MG63 (cell line): ENCODE data around the gene FBXL22. TPM values are rescaled to one million over a fixed set of nuclear protein-coding genes. Genes with fewer than 3 reads are reported as not detected.
"Not testable (repeated sequence)": the region's sequence is repeated elsewhere in the genome, so short reads cannot be mapped to it uniquely, and the experiment has no call there.

Source experiments
- DNase-seq: peaks from one replicate; pipeline ENCODE4 v3.0.0-alpha.2; 2020
- H3K27me3 ChIP-seq: fragments of 250-450 bp; sonication (Bioruptor Pico); 2 replicates; pipeline ENCODE4 v1.5.1; 2020; ENCODE audit warnings: mild to moderate bottlenecking, moderate library complexity
- H3K36me3 ChIP-seq: fragments of 250-450 bp; sonication (Bioruptor Pico); 2 replicates; pipeline ENCODE4 v1.5.1; 2020; ENCODE audit warnings: mild to moderate bottlenecking, moderate library complexity
- H3K4me3 ChIP-seq: fragments of 250-450 bp; sonication (Bioruptor Pico); 2 replicates; pipeline ENCODE4 v1.5.1; 2020; ENCODE audit warnings: mild to moderate bottlenecking, moderate library complexity
- H3K9me3 ChIP-seq: fragments of 250-450 bp; sonication (Bioruptor Pico); 2 replicates; pipeline ENCODE4 v1.5.1; 2020; ENCODE audit warnings: mild to moderate bottlenecking, moderate library complexity
- total RNA-seq: library from RNA; depleted of rRNA; stranded (reverse); fragments of >200 nt; shearing (Covaris generic); gene quantifications from 2 replicates; pipeline ENCODE4 v1.2.3, GENCODE V29; 2014; ENCODE audit warnings: low replicate concordance

The FBXL22 gene
- total RNA-seq, 1 experiment from 2014 or later, result not detected

GRCh38 chr15:63602595-63602994, 5.4 kb downstream of the FBXL22 start:
- no peaks in the 10 kb centered on the region for H3K9me3 ChIP-seq
- H3K27me3 ChIP-seq, result no peaks in the 10 kb centered on the region
- H3K4me3 ChIP-seq, result no peak overlapping the region
- H3K36me3 ChIP-seq, result peaks cover 1% of the 10 kb centered on the region; the same call in 1 of the 2 replicates
- DNase-seq, result no peak

- no peak for DNase-seq
- H3K36me3 ChIP-seq, result peaks cover 9% of the 10 kb centered on the region
- no peaks in the 10 kb centered on the region for H3K9me3 ChIP-seq
- no peaks in the 10 kb centered on the region for H3K27me3 ChIP-seq
- no peak overlapping the region for H3K4me3 ChIP-seq
Measured at GRCh38 chr15:63603516-63603915, 6.3 kb downstream of the FBXL22 start.

DNA sequence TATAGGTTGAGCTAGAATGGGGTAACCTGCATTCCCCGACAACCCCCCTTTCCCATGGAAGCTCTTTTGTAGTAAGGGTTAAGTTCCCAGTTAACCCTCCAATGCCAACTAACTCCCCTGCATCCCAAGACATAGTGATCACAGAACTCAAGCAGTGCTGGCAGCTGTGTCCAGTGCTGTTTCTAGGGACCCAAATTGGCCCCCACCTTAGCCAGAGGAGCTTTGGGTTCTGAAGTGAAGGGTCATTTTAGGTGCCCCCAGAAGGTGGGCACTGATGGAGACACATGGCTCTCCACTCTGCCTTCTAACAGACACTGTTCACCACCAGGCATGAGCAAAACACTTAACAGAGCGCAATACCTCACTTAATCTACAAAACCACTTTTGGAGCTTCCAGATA, 7.1 kb downstream of the FBXL22 start:
- no peak for DNase-seq
- H3K4me3 ChIP-seq, result no peak overlapping the region
- H3K27me3 ChIP-seq, result no peaks in the 10 kb centered on the region
- no peaks in the 10 kb centered on the region for H3K9me3 ChIP-seq
- H3K36me3 ChIP-seq, result peaks cover 15% of the 10 kb centered on the region

- H3K9me3 ChIP-seq, result no peaks in the 10 kb centered on the region
- H3K36me3 ChIP-seq, result peaks cover 15% of the 10 kb centered on the region
- H3K4me3 ChIP-seq, result no peak overlapping the region
- no peaks in the 10 kb centered on the region for H3K27me3 ChIP-seq
- no peak for DNase-seq
Measured at GRCh38 chr15:63605036-63605435, 7.8 kb downstream of the FBXL22 start.

DNA sequence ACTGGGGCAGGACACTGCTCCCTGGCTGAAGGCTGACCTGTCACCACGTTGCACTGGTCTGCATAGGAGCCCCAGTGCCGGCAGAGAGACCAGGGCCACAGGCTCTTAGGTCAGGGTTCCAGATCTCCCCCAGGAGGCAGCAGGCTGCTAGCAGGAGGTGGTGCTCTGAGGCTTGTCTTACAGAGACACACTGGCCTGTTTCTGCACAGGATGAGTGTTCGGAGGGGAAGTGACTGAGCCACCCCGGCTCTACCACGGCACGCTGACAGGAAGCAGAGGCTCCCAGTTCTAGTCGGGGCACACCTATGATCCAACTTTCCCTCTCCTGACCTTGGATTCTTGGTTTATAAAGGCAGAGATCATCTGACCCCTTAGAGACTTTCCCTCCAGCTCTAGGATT, 8.6 kb downstream of the FBXL22 start:
- Histone ChIP-seq H3K36me3 (peaks cover 18% of the 10 kb centered on the region), H3K27me3 (no peaks in the 10 kb centered on the region), H3K9me3 (no peaks in the 10 kb centered on the region), H3K4me3 (no peak overlapping the region)
- no peak for DNase-seq

- Histone ChIP-seq H3K36me3 (peaks cover 21% of the 10 kb centered on the region), H3K27me3 (no peaks in the 10 kb centered on the region), H3K4me3 (no peak overlapping the region), H3K9me3 (no peaks in the 10 kb centered on the region)
- no peak for DNase-seq
Measured at GRCh38 chr15:63606308-63606707, 9.1 kb downstream of the FBXL22 start.

DNA sequence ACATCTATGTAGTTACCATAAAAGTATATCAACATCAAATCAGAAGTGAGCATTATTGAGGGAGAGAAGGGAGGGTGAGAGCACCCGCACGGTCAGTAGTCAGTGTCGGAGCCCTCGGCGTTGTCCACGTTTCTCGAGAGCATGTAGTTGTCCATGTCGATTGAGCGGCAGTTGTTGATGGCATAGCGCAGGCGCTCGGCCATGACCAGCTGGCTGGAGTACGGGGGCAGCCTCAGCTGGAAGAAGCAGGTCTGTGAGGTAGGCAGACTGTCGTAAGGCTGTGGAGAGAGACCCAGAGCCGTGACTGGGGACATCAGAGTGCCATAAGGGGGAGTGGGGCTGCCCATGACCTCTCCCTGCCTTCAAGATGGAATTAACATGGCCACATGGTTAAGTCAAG, 11.8 kb downstream of the FBXL22 start:
- Histone ChIP-seq H3K27me3 (no peaks in the 10 kb centered on the region), H3K4me3 (no peak overlapping the region), H3K9me3 (no peaks in the 10 kb centered on the region), H3K36me3 (peaks cover 27% of the 10 kb centered on the region)
- DNase-seq, result no peak

DNA sequence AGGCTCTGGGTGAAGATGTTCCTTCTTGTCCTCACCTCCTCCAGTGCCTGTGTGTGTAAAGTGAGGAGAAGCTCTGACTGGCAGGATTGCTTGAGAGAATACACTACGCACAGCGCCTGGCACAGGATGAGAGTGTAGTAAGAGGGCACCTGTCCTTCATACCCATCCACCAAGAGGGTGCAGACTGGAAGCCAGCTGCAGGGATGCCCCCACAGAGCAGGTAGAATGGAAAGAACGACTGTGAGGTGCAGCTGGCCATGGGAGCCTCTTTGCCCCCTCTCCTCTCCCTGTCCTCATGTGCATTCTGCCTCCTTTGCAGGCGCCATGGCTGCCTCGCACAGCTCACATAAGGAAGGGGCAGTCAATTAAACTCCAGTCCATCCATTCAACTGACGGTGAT, 12.3 kb downstream of the FBXL22 start:
- Histone ChIP-seq H3K9me3 (no peaks in the 10 kb centered on the region), H3K4me3 (no peak overlapping the region), H3K36me3 (peaks cover 32% of the 10 kb centered on the region), H3K27me3 (no peaks in the 10 kb centered on the region)
- no peak for DNase-seq

- Histone ChIP-seq H3K9me3 (no peaks in the 10 kb centered on the region), H3K4me3 (no peak overlapping the region), H3K36me3 (peaks cover 34% of the 10 kb centered on the region), H3K27me3 (no peaks in the 10 kb centered on the region)
- peak; percentile 69 for DNase-seq
Measured at GRCh38 chr15:63610209-63610841, 13.1 kb downstream of the FBXL22 start.

DNA sequence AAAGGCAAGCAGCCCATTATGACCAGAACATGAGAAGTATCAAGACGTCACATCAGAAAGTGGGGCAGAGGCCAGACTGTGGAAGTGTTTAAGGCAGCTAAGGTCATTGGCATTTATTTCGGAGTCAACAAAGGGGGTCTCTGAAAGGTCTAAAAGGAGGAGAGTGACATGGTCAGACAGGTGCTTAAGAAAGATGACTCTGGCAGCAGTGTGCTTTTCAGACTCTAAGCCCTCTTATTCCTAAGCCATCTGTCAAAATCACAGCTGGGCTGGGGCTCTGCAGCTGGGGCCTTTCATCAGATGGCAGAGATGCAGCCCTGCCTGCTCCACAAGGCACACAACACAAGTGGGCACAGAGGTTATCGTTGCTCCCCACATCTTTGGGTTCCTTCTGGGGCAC, 14.0 kb downstream of the FBXL22 start:
- Histone ChIP-seq H3K4me3 (no peak overlapping the region), H3K9me3 (no peaks in the 10 kb centered on the region), H3K27me3 (no peaks in the 10 kb centered on the region), H3K36me3 (peaks cover 37% of the 10 kb centered on the region)
- no peak for DNase-seq

DNA sequence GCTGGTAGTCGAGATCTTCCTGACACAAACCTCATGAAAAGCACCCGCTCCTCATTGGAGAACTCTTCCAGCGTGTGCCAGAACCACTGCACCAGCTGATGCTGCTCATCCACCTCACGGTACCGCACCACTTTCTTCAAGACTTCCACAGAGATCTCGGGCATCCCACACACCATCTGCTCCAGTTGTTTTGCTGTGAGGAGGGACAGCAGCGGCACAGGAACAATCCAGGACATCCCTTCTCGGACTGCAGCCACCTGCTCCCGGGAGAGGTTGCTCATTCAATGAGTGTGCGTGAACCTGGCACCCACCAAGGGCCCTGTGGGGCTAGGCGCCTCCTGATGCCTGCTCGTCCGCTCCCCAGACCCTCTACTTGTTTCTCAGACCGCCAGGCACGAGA, 15.1 kb downstream of the FBXL22 start:
- H3K36me3 ChIP-seq, result peaks cover 39% of the 10 kb centered on the region
- H3K4me3 ChIP-seq, result no peak overlapping the region
- no peaks in the 10 kb centered on the region for H3K9me3 ChIP-seq
- no peak for DNase-seq
- H3K27me3 ChIP-seq, result no peaks in the 10 kb centered on the region

DNA sequence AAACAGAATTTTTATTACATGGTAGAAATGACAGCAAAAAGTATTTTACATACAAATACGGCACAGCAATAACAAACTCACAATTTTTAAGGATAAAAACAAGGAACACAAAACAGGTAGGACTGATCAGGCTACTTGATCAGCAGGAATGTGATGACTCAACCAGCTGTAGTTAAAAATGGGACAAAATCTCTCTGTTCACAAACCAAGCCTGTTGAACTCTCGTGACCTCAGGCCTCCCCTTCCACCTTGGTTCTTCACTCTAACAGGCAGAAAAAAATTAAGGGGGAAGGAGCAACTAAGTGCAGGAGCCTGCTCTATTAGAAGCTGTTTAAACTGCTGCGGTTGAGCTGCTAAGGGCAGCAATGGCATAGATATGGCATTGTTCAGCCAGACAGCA, 18.7 kb downstream of the FBXL22 start:
- no peak overlapping the region for H3K4me3 ChIP-seq
- no peak for DNase-seq
- no peaks in the 10 kb centered on the region for H3K27me3 ChIP-seq
- 0 out of 2 replicates have a peak, but pooled peaks cover 3% of the 10 kb centered on the region for H3K9me3 ChIP-seq
- H3K36me3 ChIP-seq, result peaks cover 28% of the 10 kb centered on the region

GRCh38 chr15:63617147-63617546, 20.0 kb downstream of the FBXL22 start:
- H3K27me3 ChIP-seq, DNase-seq, H3K4me3 ChIP-seq, H3K9me3 ChIP-seq: not testable (repeated sequence)
- peaks cover 33% of the 10 kb centered on the region for H3K36me3 ChIP-seq

DNA sequence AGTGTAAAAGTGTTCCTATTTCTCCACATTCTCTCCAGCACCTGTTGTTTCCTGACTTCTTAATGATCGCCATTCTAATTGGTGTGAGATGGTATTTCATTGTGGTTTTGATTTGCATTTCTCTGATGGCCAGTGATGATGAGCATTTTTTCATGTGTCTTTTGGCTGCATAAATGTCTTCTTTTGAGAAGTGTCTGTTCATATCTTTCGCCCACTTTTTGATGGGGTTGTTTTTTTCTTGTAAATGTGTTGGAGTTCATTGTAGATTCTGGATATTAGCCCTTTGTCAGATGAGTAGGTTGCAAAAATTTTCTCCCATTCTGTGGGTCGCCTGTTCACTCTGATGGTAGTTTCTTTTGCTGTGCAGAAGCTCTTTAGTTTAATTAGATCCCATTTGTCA, 20.4 kb downstream of the FBXL22 start:
- peaks cover 34% of the 10 kb centered on the region for H3K36me3 ChIP-seq
- not testable (repeated sequence) for H3K27me3 ChIP-seq, H3K9me3 ChIP-seq, DNase-seq, H3K4me3 ChIP-seq

- DNase-seq, H3K4me3 ChIP-seq, H3K9me3 ChIP-seq, H3K27me3 ChIP-seq: not testable (repeated sequence)
- peaks cover 53% of the 10 kb centered on the region for H3K36me3 ChIP-seq
Measured at GRCh38 chr15:63620760-63621159, 23.6 kb downstream of the FBXL22 start.

DNA sequence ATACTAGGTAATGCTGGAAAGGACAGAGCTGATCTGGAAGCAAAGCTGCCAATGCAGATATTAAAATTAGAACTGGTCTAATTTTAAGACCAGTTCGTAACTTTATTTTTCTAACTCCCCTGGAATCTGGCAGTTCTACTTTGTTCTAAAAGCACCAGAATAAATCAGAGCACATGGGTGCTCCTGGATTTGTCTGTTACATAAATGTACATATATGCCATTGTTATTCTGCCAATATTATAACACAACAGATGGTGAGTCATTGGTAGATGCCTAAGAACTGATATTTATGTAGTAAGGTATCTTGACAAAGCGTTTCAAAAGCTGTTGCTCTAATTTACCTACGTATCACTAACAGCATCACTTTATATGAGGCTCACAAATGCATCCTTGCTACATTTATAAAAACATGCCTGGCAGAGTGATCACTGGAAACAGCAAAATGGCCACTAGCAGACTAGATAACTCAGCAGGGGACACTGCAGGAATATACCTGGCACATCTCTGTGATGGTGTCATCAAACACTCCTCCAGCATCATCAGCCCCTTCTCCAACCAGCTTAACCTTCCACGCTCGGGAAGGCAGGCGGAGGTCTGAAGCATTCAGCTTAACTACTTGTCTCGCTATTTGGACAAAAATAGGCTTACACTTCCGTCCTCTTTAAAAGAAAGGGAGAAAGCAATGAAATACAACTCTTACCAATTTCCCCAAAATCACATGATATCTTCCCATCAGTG, 26.2 kb downstream of the FBXL22 start:
- no peak for DNase-seq
- Histone ChIP-seq H3K36me3 (peaks cover 69% of the 10 kb centered on the region), H3K9me3 (peaks cover 5% of the 10 kb centered on the region; the same call in 1 of the 2 replicates), H3K4me3 (no peak overlapping the region), H3K27me3 (no peaks in the 10 kb centered on the region)

GRCh38 chr15:63626955-63627354, 29.8 kb downstream of the FBXL22 start:
- H3K36me3 ChIP-seq, result peaks cover 79% of the 10 kb centered on the region
- DNase-seq, result no peak
- H3K27me3 ChIP-seq, result no peaks in the 10 kb centered on the region
- no peak overlapping the region for H3K4me3 ChIP-seq
- H3K9me3 ChIP-seq, result no peaks in the 10 kb centered on the region
